OCI-LY1 (cell line): ENCODE measurements around the gene USP13.

Experiments used
- H2AFZ ChIP-seq: fragments of 200-600 bp; sonication (generic), shearing (Covaris generic); 2 replicates; pipeline ENCODE4 v1.6.0; 2014; ENCODE audit warnings: antibody characterized with exemption, mild to moderate bottlenecking, low read length
- H3F3A ChIP-seq: fragments of 200-600 bp; sonication (generic), shearing (Covaris generic); 2 replicates; pipeline ENCODE4 v1.6.0; 2014; ENCODE audit warnings: mild to moderate bottlenecking, antibody characterized with exemption, low read length, moderate library complexity; ENCODE audit not compliant: insufficient read depth
- H3K27ac ChIP-seq: fragments of 200-600 bp; sonication (generic); 2 replicates; pipeline ENCODE4 v1.5.1; 2014; ENCODE audit warnings: low read length, mixed run types, mild to moderate bottlenecking, low read depth; ENCODE audit not compliant: poor library complexity, severe bottlenecking
- H3K27me3 ChIP-seq: fragments of 200-600 bp; sonication (generic); 2 replicates; pipeline ENCODE4 v1.6.0; 2014; ENCODE audit warnings: antibody characterized with exemption, mild to moderate bottlenecking, low read length, moderate library complexity; ENCODE audit not compliant: insufficient read depth
- H3K36me3 ChIP-seq: fragments of 200-600 bp; sonication (generic); 2 replicates; pipeline ENCODE4 v1.6.1; 2014; ENCODE audit warnings: mild to moderate bottlenecking, antibody characterized with exemption, low read length, moderate library complexity, mixed read lengths; ENCODE audit not compliant: insufficient read depth
- H3K4me1 ChIP-seq: fragments of 200-600 bp; sonication (generic); 2 replicates; pipeline ENCODE4 v1.5.1; 2014; ENCODE audit warnings: mild to moderate bottlenecking, low read length, moderate library complexity; ENCODE audit not compliant: insufficient read depth, severe bottlenecking
- H3K4me2 ChIP-seq: fragments of 200-600 bp; sonication (generic), shearing (Covaris generic); 2 replicates; pipeline ENCODE4 v1.6.1; 2014; ENCODE audit warnings: low read length
- H3K4me3 ChIP-seq: fragments of 200-600 bp; sonication (generic); 2 replicates; pipeline ENCODE4 v1.5.1; 2014; ENCODE audit warnings: low read length, low read depth, mild to moderate bottlenecking, mixed read lengths; ENCODE audit not compliant: poor library complexity, severe bottlenecking
- H3K79me2 ChIP-seq: fragments of 200-600 bp; shearing (Covaris generic); 2 replicates; pipeline ENCODE4 v1.6.1; 2016; ENCODE audit warnings: mixed run types, low read length, mixed read lengths; ENCODE audit not compliant: insufficient read depth
- H3K9ac ChIP-seq: fragments of 200-600 bp; sonication (generic), shearing (Covaris generic); 2 replicates; pipeline ENCODE4 v1.6.1; 2014; ENCODE audit warnings: mild to moderate bottlenecking, low read length, mixed read lengths
- H3K9me2 ChIP-seq: fragments of 200-600 bp; sonication (generic), shearing (Covaris generic); 2 replicates; pipeline ENCODE4 v1.6.1; 2014; ENCODE audit warnings: low read depth, mild to moderate bottlenecking, low read length, mixed read lengths
- H3K9me3 ChIP-seq: fragments of 200-600 bp; shearing (Covaris generic); 2 replicates; pipeline ENCODE4 v1.6.1; 2014; ENCODE audit warnings: low read length, mixed read lengths
- H4K20me1 ChIP-seq: fragments of 200-600 bp; sonication (generic), shearing (Covaris generic); 2 replicates; pipeline ENCODE4 v1.6.0; 2016; ENCODE audit warnings: mild to moderate bottlenecking, low read length; ENCODE audit not compliant: insufficient read depth
- EZH2 ChIP-seq: fragments of 200-600 bp; sonication (generic), shearing (Covaris generic); IDR thresholded peaks from 2 replicates; pipeline ENCODE4 v1.8.0; 2017; ENCODE audit warnings: borderline replicate concordance, mixed run types, mild to moderate bottlenecking, antibody characterized with exemption, low read length, moderate library complexity, mixed read lengths
- TF ChIP-seq, protein P1 (sequence below): fragments of 200-600 bp; sonication (generic), shearing (Covaris generic); IDR thresholded peaks from 2 replicates; pipeline ENCODE4 v1.5.1; 2017; ENCODE audit warnings: mild to moderate bottlenecking, antibody characterized with exemption, low read length, moderate library complexity, mixed read lengths

The USP13 gene

DNA sequence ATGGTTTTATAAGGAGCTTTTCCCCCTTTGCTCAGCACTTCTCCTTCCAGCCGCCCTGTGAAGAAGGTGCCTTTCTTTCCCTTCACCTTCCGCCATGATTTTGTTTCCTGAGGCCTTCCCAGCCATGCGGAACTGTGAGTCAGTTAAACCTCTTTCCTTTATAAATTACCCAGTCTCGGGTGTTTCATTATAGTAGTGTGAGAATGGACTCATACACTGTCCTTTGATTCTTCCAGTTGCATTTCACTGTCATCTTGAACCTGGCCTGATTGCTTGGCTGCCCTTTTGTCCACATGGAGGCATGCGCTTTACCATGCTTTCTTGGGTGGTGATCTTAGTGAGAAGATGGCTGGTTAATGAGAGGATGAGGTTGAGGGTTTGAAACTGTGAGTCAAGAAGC, 23.2 kb downstream of the USP13 start:
- peaks cover 16% of the 10 kb centered on the region for H3K36me3 ChIP-seq
- no peaks in the 10 kb centered on the region for H3K9me3 ChIP-seq
- H3K4me2 ChIP-seq = no peak overlapping the region
- no peak overlapping the region for H2AFZ ChIP-seq
- no peaks in the 10 kb centered on the region for H3F3A ChIP-seq
- peaks cover 86% of the 10 kb centered on the region for H3K79me2 ChIP-seq
- no peaks in the 10 kb centered on the region for H3K4me1 ChIP-seq
- H3K27me3 ChIP-seq = no peaks in the 10 kb centered on the region
- H3K9ac ChIP-seq = no peak overlapping the region
- H3K27ac ChIP-seq = no peak overlapping the region
- no peak for TF ChIP-seq EZH2
- TF ChIP-seq, protein P1, sequence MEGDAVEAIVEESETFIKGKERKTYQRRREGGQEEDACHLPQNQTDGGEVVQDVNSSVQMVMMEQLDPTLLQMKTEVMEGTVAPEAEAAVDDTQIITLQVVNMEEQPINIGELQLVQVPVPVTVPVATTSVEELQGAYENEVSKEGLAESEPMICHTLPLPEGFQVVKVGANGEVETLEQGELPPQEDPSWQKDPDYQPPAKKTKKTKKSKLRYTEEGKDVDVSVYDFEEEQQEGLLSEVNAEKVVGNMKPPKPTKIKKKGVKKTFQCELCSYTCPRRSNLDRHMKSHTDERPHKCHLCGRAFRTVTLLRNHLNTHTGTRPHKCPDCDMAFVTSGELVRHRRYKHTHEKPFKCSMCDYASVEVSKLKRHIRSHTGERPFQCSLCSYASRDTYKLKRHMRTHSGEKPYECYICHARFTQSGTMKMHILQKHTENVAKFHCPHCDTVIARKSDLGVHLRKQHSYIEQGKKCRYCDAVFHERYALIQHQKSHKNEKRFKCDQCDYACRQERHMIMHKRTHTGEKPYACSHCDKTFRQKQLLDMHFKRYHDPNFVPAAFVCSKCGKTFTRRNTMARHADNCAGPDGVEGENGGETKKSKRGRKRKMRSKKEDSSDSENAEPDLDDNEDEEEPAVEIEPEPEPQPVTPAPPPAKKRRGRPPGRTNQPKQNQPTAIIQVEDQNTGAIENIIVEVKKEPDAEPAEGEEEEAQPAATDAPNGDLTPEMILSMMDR = no peak
- no peaks in the 10 kb centered on the region for H3K9me2 ChIP-seq
- H3K4me3 ChIP-seq = no peak overlapping the region
- no peaks in the 10 kb centered on the region for H4K20me1 ChIP-seq

DNA sequence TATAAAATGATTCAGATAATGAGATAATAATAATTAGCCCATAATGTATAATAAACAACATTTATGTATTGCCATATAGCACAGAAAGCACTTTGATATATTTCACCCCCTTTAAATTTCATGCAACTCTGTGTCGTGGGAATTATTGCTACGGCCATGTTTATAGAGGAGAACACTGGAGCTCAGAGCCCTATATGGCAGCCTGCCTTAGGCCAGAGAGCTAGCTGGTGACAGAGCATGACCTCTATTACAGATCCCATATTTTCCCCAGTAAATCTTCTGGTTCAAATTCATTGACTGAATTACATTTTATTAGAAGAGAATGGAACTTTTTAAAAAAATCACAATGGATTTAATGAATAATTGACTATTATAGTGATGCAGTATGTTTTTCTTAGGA, 25.0 kb downstream of the USP13 start:
- Histone ChIP-seq H4K20me1 (no peaks in the 10 kb centered on the region), H3K36me3 (peaks cover 20% of the 10 kb centered on the region), H3K27ac (no peak overlapping the region), H3K27me3 (no peaks in the 10 kb centered on the region), H3K4me3 (no peak overlapping the region), H3K9ac (no peak overlapping the region), H3K4me2 (no peak overlapping the region), H3F3A (no peaks in the 10 kb centered on the region), H2AFZ (no peak overlapping the region), H3K9me2 (no peaks in the 10 kb centered on the region), H3K4me1 (no peaks in the 10 kb centered on the region), H3K9me3 (no peaks in the 10 kb centered on the region), H3K79me2 (peaks cover 79% of the 10 kb centered on the region)
- TF ChIP-seq, protein P1 = no peak
- no peak for TF ChIP-seq EZH2

DNA sequence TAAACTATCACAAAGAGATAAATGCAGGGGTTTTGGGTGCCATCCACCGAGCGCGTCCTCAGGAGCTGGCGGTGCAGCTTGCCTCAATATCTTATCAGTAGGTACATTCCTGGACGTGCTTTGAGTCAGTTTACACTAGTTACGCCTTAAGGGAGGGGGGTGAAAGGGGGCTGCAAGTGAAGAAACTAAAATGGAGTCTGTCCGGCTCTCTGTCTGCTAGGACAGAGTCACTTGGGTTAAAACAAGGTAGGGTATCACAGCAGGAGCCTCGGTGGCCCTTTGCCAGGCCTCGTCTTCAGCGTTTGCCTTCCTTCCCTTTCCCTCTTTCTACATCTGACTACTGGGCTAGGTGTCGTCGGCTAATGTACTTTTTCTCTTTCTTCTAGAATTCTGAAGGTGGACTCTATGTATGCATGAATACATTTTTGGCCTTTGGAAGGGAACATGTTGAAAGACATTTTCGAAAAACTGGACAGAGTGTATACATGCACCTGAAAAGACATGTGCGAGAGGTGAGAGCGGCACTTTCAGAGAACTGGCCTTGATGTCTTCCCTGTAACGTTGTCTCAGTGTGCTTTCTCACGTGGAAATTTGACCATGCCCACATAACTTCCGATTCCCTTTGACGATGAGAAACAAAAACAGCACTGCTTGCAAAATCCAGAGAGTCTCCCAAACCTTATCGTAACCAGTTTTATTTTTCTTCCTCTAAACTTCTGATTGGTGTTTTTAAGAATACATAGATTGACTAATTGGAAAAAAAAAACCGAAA, 28.8 kb downstream of the USP13 start:
- Histone ChIP-seq H3K27me3 (no peaks in the 10 kb centered on the region), H3K9ac (no peak overlapping the region), H3K27ac (no peak overlapping the region), H3K36me3 (peaks cover 48% of the 10 kb centered on the region), H3K9me3 (no peaks in the 10 kb centered on the region), H2AFZ (no peak overlapping the region), H3K9me2 (no peaks in the 10 kb centered on the region), H3F3A (no peaks in the 10 kb centered on the region), H3K4me3 (no peak overlapping the region), H3K4me2 (no peak overlapping the region), H4K20me1 (no peaks in the 10 kb centered on the region), H3K4me1 (no peaks in the 10 kb centered on the region), H3K79me2 (peaks cover 56% of the 10 kb centered on the region)
- TF ChIP-seq, protein P1 = no peak
- no peak for TF ChIP-seq EZH2
